IMR-90 (cell line): ENCODE data around the gene IL1R2. TPM values are rescaled to one million over a fixed set of nuclear protein-coding genes. Genes with fewer than 3 reads are reported as not detected.

Experiments used
- ATAC-seq: fragments of 200-7000 bp; cut with Tn5 transposase; 2 replicates; pipeline ENCODE4 v1.9.1; 2020; ENCODE audit warnings: low read depth, mild to moderate bottlenecking, moderate library complexity
- BruUV-seq: library from RNA; stranded (reverse); fragments of 400-500 nt; replicated peaks from 2 replicates; lab custom pipeline; 2021; lab: Mats Ljungman, UMichigan
- CTCF ChIA-PET: fragments of 300-600 bp; formaldehyde crosslinking; extraction: SDS; loops from one replicate; lab custom pipeline; 2021; ENCODE audit warnings: antibody characterized with exemption; lab: Yijun Ruan, JAX
- POLR2A ChIA-PET: fragments of 300-600 bp; sonication (Branson Sonifier 250); formaldehyde crosslinking; loops from one replicate; lab custom pipeline; 2022; ENCODE audit warnings: antibody characterized with exemption; ENCODE audit not compliant: unreplicated experiment; lab: Charles Lee
- DNase-seq: peaks from one replicate; pipeline ENCODE4 v3.0.0; 2013
- H2AFZ ChIP-seq: replicated peaks from 2 replicates; pipeline ENCODE3; 2013; ENCODE audit warnings: low read length, mild to moderate bottlenecking; ENCODE audit not compliant: poor library complexity
- H2AK5ac ChIP-seq: 2 replicates; pipeline ENCODE4 v1.6.1; 2013; ENCODE audit warnings: low read depth, low read length, inconsistent platforms
- H2AK9ac ChIP-seq: replicated peaks from 2 replicates; pipeline ENCODE3; 2013; ENCODE audit warnings: mild to moderate bottlenecking, low read depth, low read length, moderate library complexity; ENCODE audit not compliant: poor library complexity
- H2BK120ac ChIP-seq: 2 replicates; pipeline ENCODE4 v1.6.1; 2013; ENCODE audit warnings: low read depth, low read length, inconsistent platforms
- H2BK15ac ChIP-seq: 3 replicates; pipeline ENCODE4 v1.6.1; 2013; ENCODE audit warnings: low read depth, low read length, inconsistent platforms
- H2BK20ac ChIP-seq: 2 replicates; pipeline ENCODE4 v1.6.1; 2013; ENCODE audit warnings: low read depth, mild to moderate bottlenecking, inconsistent platforms, low read length, moderate library complexity
- H2BK5ac ChIP-seq: 2 replicates; pipeline ENCODE4 v1.6.1; 2013; ENCODE audit warnings: mild to moderate bottlenecking, low read depth, low read length, inconsistent platforms; ENCODE audit not compliant: poor library complexity, severe bottlenecking
- H3K14ac ChIP-seq: replicated peaks from 2 replicates; pipeline ENCODE4 v1.6.1; 2013; ENCODE audit warnings: low read depth, low read length, inconsistent platforms
- H3K18ac ChIP-seq: 2 replicates; pipeline ENCODE4 v1.6.1; 2013; ENCODE audit warnings: low read depth, low read length, control low read depth
- H3K23ac ChIP-seq: 2 replicates; pipeline ENCODE4 v1.6.1; 2013; ENCODE audit warnings: low read depth, low read length, inconsistent platforms
- H3K27ac ChIP-seq: 2 replicates; pipeline ENCODE4 v1.5.1; 2013; ENCODE audit warnings: mild to moderate bottlenecking, control low read depth, low read length; ENCODE audit not compliant: insufficient read depth
- H3K27me3 ChIP-seq: 2 replicates; pipeline ENCODE4 v1.6.1; 2013; ENCODE audit warnings: low read length; ENCODE audit not compliant: control insufficient read depth, insufficient read depth
- H3K36me3 ChIP-seq: 2 replicates; pipeline ENCODE4 v1.6.1; 2013; ENCODE audit warnings: low read length, mixed read lengths; ENCODE audit not compliant: control insufficient read depth, insufficient read depth
- H3K4ac ChIP-seq: 2 replicates; pipeline ENCODE4 v1.6.1; 2013; ENCODE audit warnings: low read depth, low read length, inconsistent platforms
- H3K4me1 ChIP-seq: 2 replicates; pipeline ENCODE4 v1.6.1; 2013; ENCODE audit warnings: low read length, mixed read lengths; ENCODE audit not compliant: control insufficient read depth, insufficient read depth
- H3K4me2 ChIP-seq: 2 replicates; pipeline ENCODE4 v1.6.1; 2013; ENCODE audit warnings: low read depth, mild to moderate bottlenecking, control low read depth, low read length, moderate library complexity
- H3K4me3 ChIP-seq: 2 replicates; pipeline ENCODE4 v1.5.1; 2013; ENCODE audit warnings: low read depth, mild to moderate bottlenecking, control low read depth, low read length, moderate library complexity; ENCODE audit not compliant: insufficient read depth
- H3K56ac ChIP-seq: 2 replicates; pipeline ENCODE4 v1.6.1; 2013; ENCODE audit warnings: low read length, inconsistent platforms; ENCODE audit not compliant: insufficient read depth; ENCODE audit errors: extremely low read depth
- H3K79me1 ChIP-seq, 2 experiments: 2 replicates each; pipeline ENCODE4 v1.6.1; 2013; ENCODE audit warnings: low read length in 2 of 2, inconsistent platforms in 1 of 2, low read depth in 1 of 2
- H3K9ac ChIP-seq: 2 replicates; pipeline ENCODE4 v1.6.1; 2013; ENCODE audit warnings: low read depth, low read length, control low read depth
- H3K9me1 ChIP-seq: 2 replicates; pipeline ENCODE4 v1.6.1; 2013; ENCODE audit warnings: low read length, inconsistent platforms; ENCODE audit not compliant: insufficient read depth
- H3K9me3 ChIP-seq: 2 replicates; pipeline ENCODE4 v1.6.1; 2013; ENCODE audit warnings: low read length; ENCODE audit not compliant: control insufficient read depth, insufficient read depth
- H4K20me1 ChIP-seq: 2 replicates; pipeline ENCODE4 v1.6.1; 2013; ENCODE audit warnings: low read length, inconsistent platforms; ENCODE audit not compliant: insufficient read depth
- H4K5ac ChIP-seq: 2 replicates; pipeline ENCODE4 v1.6.1; 2013; ENCODE audit warnings: mild to moderate bottlenecking, low read depth, low read length, control low read depth
- H4K8ac ChIP-seq, 2 experiments: 2 replicates each; pipeline ENCODE4 v1.6.1; 2013; ENCODE audit warnings: low read depth in 2 of 2, low read length in 2 of 2, control low read depth in 1 of 2, inconsistent platforms in 1 of 2
- H4K91ac ChIP-seq: 2 replicates; pipeline ENCODE4 v1.6.1; 2013; ENCODE audit warnings: low read depth, low read length, inconsistent platforms; ENCODE audit not compliant: insufficient read depth
- BHLHE40 ChIP-seq: fragments of 150-350 bp; IDR thresholded peaks from 2 replicates; pipeline ENCODE4 v1.6.1; 2016; ENCODE audit warnings: mild to moderate bottlenecking, low read depth, low read length
- CEBPB ChIP-seq: IDR thresholded peaks from 2 replicates; pipeline ENCODE4 v1.6.1; 2012; ENCODE audit warnings: low read depth, low read length, improper control_type of control experiment
- CHD1 ChIP-seq: IDR thresholded peaks from 2 replicates; pipeline ENCODE4 v1.6.1; 2012; ENCODE audit warnings: low read depth, low read length, improper control_type of control experiment
- CTCF ChIP-seq: conservative IDR thresholded peaks from 2 replicates; pipeline ENCODE4 v1.5.1; 2012; ENCODE audit warnings: mild to moderate bottlenecking, low read depth, low read length, improper control_type of control experiment
- FOS ChIP-seq: fragments of 150-350 bp; IDR thresholded peaks from 2 replicates; pipeline ENCODE4 v1.6.1; 2016; ENCODE audit warnings: low read depth, low read length
- MAFK ChIP-seq: IDR thresholded peaks from 2 replicates; pipeline ENCODE4 v1.6.1; 2012; ENCODE audit warnings: low read depth, low read length, improper control_type of control experiment
- MAZ ChIP-seq: IDR thresholded peaks from 2 replicates; pipeline ENCODE4 v1.6.1; 2012; ENCODE audit warnings: low read depth, mild to moderate bottlenecking, low read length, improper control_type of control experiment, moderate library complexity, borderline replicate concordance
- MXI1 ChIP-seq: IDR thresholded peaks from 2 replicates; pipeline ENCODE4 v1.6.1; 2012; ENCODE audit warnings: low read depth, mild to moderate bottlenecking, low read length, moderate library complexity, borderline replicate concordance
- NFE2L2 ChIP-seq: fragments of 150-350 bp; IDR thresholded peaks from 2 replicates; pipeline ENCODE4 v1.6.1; 2016; ENCODE audit warnings: low read depth, mild to moderate bottlenecking, low read length
- POLR2A ChIP-seq: IDR thresholded peaks from 2 replicates; pipeline ENCODE4 v1.6.1; 2012; ENCODE audit warnings: mild to moderate bottlenecking, low read depth, low read length
- RAD21 ChIP-seq: IDR thresholded peaks from 2 replicates; pipeline ENCODE4 v1.6.1; 2012; ENCODE audit warnings: low read length, improper control_type of control experiment
- RCOR1 ChIP-seq: IDR thresholded peaks from 2 replicates; pipeline ENCODE4 v1.6.1; 2012; ENCODE audit warnings: mild to moderate bottlenecking, low read length, improper control_type of control experiment; ENCODE audit not compliant: insufficient replicate concordance
- RFX5 ChIP-seq: IDR thresholded peaks from 2 replicates; pipeline ENCODE4 v1.8.0; 2012; ENCODE audit warnings: low read depth, mild to moderate bottlenecking, low read length, moderate library complexity
- SMC3 ChIP-seq: fragments of 150-350 bp; IDR thresholded peaks from 2 replicates; pipeline ENCODE4 v1.6.1; 2016; ENCODE audit warnings: low read depth, mild to moderate bottlenecking, antibody characterized with exemption, low read length, moderate library complexity
- USF2 ChIP-seq: fragments of 150-350 bp; IDR thresholded peaks from 2 replicates; pipeline ENCODE4 v1.6.1; 2017; ENCODE audit warnings: mild to moderate bottlenecking, antibody characterized with exemption, low read length, low read depth
- WGBS, 2 experiments: methylation state at CpG; one replicate each; pipeline versions ENCODE4 v1.1.5 to v1.1.7; 2013; ENCODE audit warnings: missing lambda C conversion rate in 2 of 2; ENCODE audit not compliant: insufficient read length in 1 of 2; ENCODE audit errors: extremely low coverage in 2 of 2; 5-methylcytosine and 5-hydroxymethylcytosine counted together
- dilution Hi-C: fragments of 300-500 bp; cut with HindIII; formaldehyde crosslinking; loops from one replicate; pipeline ENCODE4 v1.14.3; 2018; ENCODE audit warnings: low sequenced_read_pairs; ENCODE audit not compliant: unreplicated experiment
- in situ Hi-C: fragments of 300-500 bp; cut with MboI; formaldehyde crosslinking; loops from 3 replicates; pipeline ENCODE4 v1.14.3; 2019; ENCODE audit warnings: low sequenced_read_pairs, inconsistent platforms, mixed read lengths
- intact Hi-C: fragments of 100-400 bp; cut with micrococcal nuclease; formaldehyde crosslinking; loops from 2 replicates; pipeline ENCODE4 v1.10.0; 2022
- polyA plus RNA-seq, 3 experiments: library from polyadenylated mRNA; depleted of rRNA; stranded (reverse); fragments of >200 nt; gene quantifications; 2 replicates each; pipeline ENCODE4 v1.2.3, GENCODE V29; 2012; ENCODE audit warnings: low replicate concordance in 1 of 3
- total RNA-seq: library from RNA; depleted of rRNA; stranded (reverse); fragments of >200 nt; gene quantifications from 2 replicates; pipeline ENCODE4 v1.2.3, GENCODE V29; 2012
- TF ChIP-seq, protein P1 (sequence below): fragments of 150-350 bp; IDR thresholded peaks from 2 replicates; pipeline ENCODE4 v1.6.1; 2016; ENCODE audit warnings: low read depth, mild to moderate bottlenecking, low read length, moderate library complexity, borderline replicate concordance

IL1R2 gene
- total and polyA plus RNA-seq, 2 of the 4 experiments (the other 2 are of a cell fraction): not detected

- in situ Hi-C loops: no loop called here
These were observed 69.5 kb downstream of the IL1R2 start for GRCh38 chr2:102061286-102061699.

More at GRCh38 chr2:102061286-102061699, 69.5 kb downstream of the IL1R2 start:
- Histone ChIP-seq H3K4me2 (no peak overlapping the region), H4K8ac (no peak overlapping the region), H2BK20ac (peak overlapping the region; percentile 47; the same call in 1 of the 2 replicates), H3K4me3 (no peak overlapping the region), H2AFZ (peak overlapping the region; percentile 5), H3K27me3 (no peaks in the 10 kb centered on the region), H2AK9ac (peak overlapping the region; percentile 25), H3K18ac (peak overlapping the region; percentile 6; the same call in 1 of the 2 replicates), H3K56ac (no peak overlapping the region), H3K36me3 (no peaks in the 10 kb centered on the region), H3K14ac (no peak overlapping the region; the same call in none of the 2 replicates), H2BK5ac (no peak overlapping the region), H2AK5ac (peak overlapping the region; percentile 77; the same call in 1 of the 2 replicates), H4K5ac (no peak overlapping the region; the same call in 1 of the 2 replicates), H4K91ac (peak overlapping the region; percentile 38; the same call in 1 of the 2 replicates), H4K20me1 (no peaks in the 10 kb centered on the region), H3K4me1 (peaks cover 29% of the 10 kb centered on the region), H2BK120ac (peak overlapping the region; percentile 45; the same call in 1 of the 2 replicates), H3K9me1 (peaks cover 17% of the 10 kb centered on the region), H3K23ac (peak overlapping the region; percentile 2; the same call in 1 of the 2 replicates), H3K27ac (peak overlapping the region; percentile 59; the same call in 1 of the 2 replicates), H3K9me3 (peaks cover 4% of the 10 kb centered on the region), H2BK15ac (no peak overlapping the region; the same call in 2 of the 3 replicates), H3K4ac (peak overlapping the region; percentile 54), H3K9ac (no peak overlapping the region), H3K79me1 (peaks cover 0 to 8% of the 10 kb centered on the region in 2 experiments; a peak in 2 of 4 replicates)
- intact Hi-C loops (no loop called here), dilution Hi-C loops (no loop called here)
- CTCF ChIA-PET: interaction anchor here (1.2 kb wide), 1 partner anchor 10 kb away, joined by 4 read pairs; no protein-coding TSS in a partner anchor
- TF ChIP-seq SMC3: no peak
- no peak for TF ChIP-seq FOS
- no peak for TF ChIP-seq NFE2L2
- no peak for TF ChIP-seq MAZ
- TF ChIP-seq CHD1: no peak
- no peak for TF ChIP-seq USF2
- no peak for TF ChIP-seq MAFK
- no peak for TF ChIP-seq CTCF
- TF ChIP-seq POLR2A: no peak
- no peak for TF ChIP-seq RCOR1
- TF ChIP-seq, protein P1, sequence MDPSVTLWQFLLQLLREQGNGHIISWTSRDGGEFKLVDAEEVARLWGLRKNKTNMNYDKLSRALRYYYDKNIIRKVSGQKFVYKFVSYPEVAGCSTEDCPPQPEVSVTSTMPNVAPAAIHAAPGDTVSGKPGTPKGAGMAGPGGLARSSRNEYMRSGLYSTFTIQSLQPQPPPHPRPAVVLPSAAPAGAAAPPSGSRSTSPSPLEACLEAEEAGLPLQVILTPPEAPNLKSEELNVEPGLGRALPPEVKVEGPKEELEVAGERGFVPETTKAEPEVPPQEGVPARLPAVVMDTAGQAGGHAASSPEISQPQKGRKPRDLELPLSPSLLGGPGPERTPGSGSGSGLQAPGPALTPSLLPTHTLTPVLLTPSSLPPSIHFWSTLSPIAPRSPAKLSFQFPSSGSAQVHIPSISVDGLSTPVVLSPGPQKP: no peak
- no peak for TF ChIP-seq RAD21
- TF ChIP-seq MXI1: no peak
- no peak for TF ChIP-seq RFX5
- TF ChIP-seq BHLHE40: no peak
- TF ChIP-seq CEBPB: no peak
- DNase-seq (no peak), ATAC-seq (no peak)
- BruUV-seq: no TSS peak
- no CpG with 5 or more reads among the region's 7 CpGs for WGBS, 2 experiments
- POLR2A ChIA-PET: no interaction called here
